ENCODE measurements around the gene GPR156. TPM values are rescaled to one million over a fixed set of nuclear protein-coding genes. Genes with fewer than 3 reads are reported as not detected.
A peak's percentile ranks its signal among the peaks of the same experiment; 100 is the strongest.

Gene GPR156
- total and polyA plus RNA-seq, 12 donors: 0.04 to 0.23 (median 0.07) TPM; not detected in 7

DNA sequence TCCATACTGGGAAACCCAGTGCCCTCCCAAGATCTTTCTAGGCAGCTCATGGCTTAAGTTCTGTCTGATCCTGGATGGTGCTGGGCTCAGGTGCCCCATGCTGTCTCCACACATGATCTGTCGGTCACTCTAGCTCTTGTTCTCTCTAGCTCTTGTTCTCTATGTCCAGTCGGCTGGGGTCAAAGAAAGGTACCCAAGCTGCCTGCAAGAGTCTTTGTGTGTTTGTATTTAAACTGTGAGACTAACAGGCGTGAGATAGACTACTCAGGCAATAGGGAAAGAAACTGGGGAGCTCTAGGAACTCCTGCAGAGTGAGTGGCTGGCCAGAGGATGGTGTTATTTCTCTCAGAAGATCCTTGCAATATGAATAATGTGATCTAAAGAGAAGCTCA lies 40.2 kb downstream of the GPR156 start:
- Histone ChIP-seq H3K27ac (no peak overlapping the region), H3K36me3 (no peaks in the 10 kb centered on the region), H3K27me3 (peaks cover 0 to 10% (median 0%) of the 10 kb centered on the region in 7 donors), H3K4me1 (no peaks in the 10 kb centered on the region), H3K4me3 (no peak overlapping the region), H3K9me3 (no peaks in the 10 kb centered on the region)
- no peak for TF ChIP-seq CTCF (IDR thresholded peaks at IDR 0.05)
- DNase-seq (no peak), ATAC-seq (peak in 1 of 8 donors; percentile 12)
- intact Hi-C loops (cut with DNase I): loop anchor here (1.0 to 10.0 kb wide), 12 partner anchors 110 to 552 kb away; no protein-coding TSS in a partner anchor
- WGBS, 2 donors: 75 to 83% methylated on average over 3 of the region's 3 CpGs

DNA sequence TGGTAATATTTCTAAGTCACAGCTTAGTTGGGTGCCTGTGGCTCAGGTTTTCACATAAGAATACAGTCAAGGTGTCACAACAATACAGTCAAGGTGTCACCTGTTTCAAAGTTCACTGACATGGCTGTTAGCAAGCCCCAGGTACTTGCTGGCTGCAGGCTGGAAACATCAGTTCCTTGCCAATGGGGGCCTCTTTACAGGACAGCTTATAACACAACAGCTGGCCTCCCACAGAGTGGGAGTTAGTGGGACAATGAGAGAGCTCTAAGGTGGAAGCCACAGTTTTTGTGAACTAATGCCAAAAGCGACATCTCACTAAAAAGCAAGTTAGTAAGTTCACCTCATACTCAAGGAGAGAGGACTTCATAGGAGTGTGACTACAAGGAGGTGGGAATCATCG lies 45.4 kb downstream of the GPR156 start:
- no peak for TF ChIP-seq CTCF (IDR thresholded peaks at IDR 0.05)
- DNase-seq (no peak), ATAC-seq (no peak)
- Histone ChIP-seq H3K27me3 (peaks cover 0 to 10% (median 0%) of the 10 kb centered on the region in 7 donors), H3K4me3 (no peak overlapping the region), H3K27ac (no peak overlapping the region), H3K9me3 (no peaks in the 10 kb centered on the region), H3K36me3 (no peaks in the 10 kb centered on the region), H3K4me1 (no peaks in the 10 kb centered on the region)
- intact Hi-C loops (cut with DNase I): loop anchor here in 9 of 10 donors (2.0 to 10.0 kb wide), 9 partner anchors 115 to 558 kb away; no protein-coding TSS in a partner anchor
- WGBS, 2 donors: 88 to 95% methylated on average over 2 of the region's 2 CpGs

GRCh38 chr3:120227710-120228347 lies 57.2 kb downstream of the GPR156 start:
- no peak for TF ChIP-seq CTCF (IDR thresholded peaks at IDR 0.05)
- no peak overlapping the region for H3K4me3 ChIP-seq
- H3K9me3 ChIP-seq: peaks cover 0 to 8% (median 4%) of the 10 kb centered on the region in 11 donors
- H3K4me1 ChIP-seq: no peaks in the 10 kb centered on the region
- H3K27me3 ChIP-seq: no peaks in the 10 kb centered on the region
- intact Hi-C loops (cut with DNase I): no loop called here
- 87 to 89% methylated on average over 2 of the region's 2 CpGs for WGBS, 2 donors
- DNase-seq (no peak), ATAC-seq (no peak)
- H3K27ac ChIP-seq: no peak overlapping the region
- H3K36me3 ChIP-seq: no peaks in the 10 kb centered on the region

- no peak for ATAC-seq
- TF ChIP-seq CTCF (IDR thresholded peaks at IDR 0.05): no peak
These were observed 60.8 kb downstream of the GPR156 start for GRCh38 chr3:120224237-120224636.

More at GRCh38 chr3:120224237-120224636, 60.8 kb downstream of the GPR156 start:
- Histone ChIP-seq H3K4me1 (no peaks in the 10 kb centered on the region), H3K27me3 (no peaks in the 10 kb centered on the region), H3K27ac (no peak overlapping the region), H3K9me3 (peaks cover 0 to 6% (median 0%) of the 10 kb centered on the region in 11 donors), H3K4me3 (no peak overlapping the region), H3K36me3 (no peaks in the 10 kb centered on the region)
- intact Hi-C loops (cut with DNase I): no loop called here
- no peak for DNase-seq
- WGBS, 2 donors: 79 to 87% methylated on average over 2 of the region's 2 CpGs

Data from heart right ventricle (tissue), 16 donors.